ENCODE data around the gene HNRNPA3. TPM values are rescaled to one million over a fixed set of nuclear protein-coding genes. Genes with fewer than 3 reads are reported as not detected.

Gene HNRNPA3
- total and polyA plus RNA-seq, 2 of the 13 experiments (the other 11 are each of a cell fraction or from before 2014, with no cell fraction given), result 73.3 to 97.7 TPM

DNA sequence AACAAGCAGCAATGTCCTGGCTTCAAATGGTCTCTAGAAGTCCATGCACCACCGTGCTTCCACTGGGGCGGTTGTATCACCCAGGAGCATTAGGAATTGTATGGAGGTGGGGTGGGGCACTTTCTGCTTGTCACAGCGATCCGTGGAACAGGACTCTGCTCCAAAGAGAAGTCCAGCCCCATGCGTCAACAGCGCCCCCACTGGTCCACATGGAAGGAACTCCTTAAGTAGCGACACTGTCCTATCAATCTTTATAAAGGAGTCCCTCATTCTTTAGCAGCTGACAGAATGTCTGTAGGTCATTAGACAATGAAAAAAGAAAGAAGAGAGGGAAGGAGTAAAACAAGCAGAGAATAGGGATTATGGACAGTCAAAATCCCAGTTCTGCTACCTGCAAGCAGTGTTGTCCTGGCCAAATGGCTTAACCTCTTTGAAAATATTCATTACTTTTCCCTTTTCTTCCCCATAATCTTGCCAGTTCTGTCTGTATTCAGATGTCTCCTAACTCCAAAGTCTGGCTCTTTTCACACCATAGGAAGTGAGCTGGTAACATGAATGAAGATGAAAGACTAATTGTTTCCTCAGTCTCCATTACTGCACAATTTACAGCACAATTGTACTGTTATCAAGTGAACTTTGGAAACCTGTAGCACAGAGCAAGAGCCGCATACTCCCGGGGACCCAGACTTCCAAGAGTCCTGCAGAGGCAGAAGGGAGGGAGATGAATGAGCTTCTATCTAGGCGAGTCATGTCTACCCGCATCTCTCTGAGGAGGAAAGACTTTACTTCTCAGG is 42.0 kb downstream of the HNRNPA3 start (continued):
- TF ChIP-seq RFXAP (CRISPR knock-in tag; IDR thresholded peaks at IDR 0.05; ENCODE audit: borderline replicate concordance), result no peak
- TF ChIP-seq ZSCAN20 (CRISPR knock-in tag; IDR thresholded peaks at IDR 0.05; ENCODE audit: borderline replicate concordance), result no peak
- TF ChIP-seq SOX13 (IDR thresholded peaks at IDR 0.05), result no peak
- peak in 1 of 2 experiments; percentile 80; a peak in 2 of 4 replicates for TF ChIP-seq SOX13 (CRISPR knock-in tag; conservative IDR thresholded peaks at IDR 0.05 in 1 of 2, IDR thresholded peaks at IDR 0.05 in 1 of 2)
- TF ChIP-seq NR2F6 (IDR thresholded peaks at IDR 0.05), result 0 out of 2 replicates have a peak, but pooled peaks have one; percentile 13
- no peak for TF ChIP-seq NR2F6 (CRISPR knock-in tag; IDR thresholded peaks at IDR 0.05)
- 0 out of 2 replicates have a peak, but pooled peaks have one; percentile 32 for TF ChIP-seq NR2C2 (CRISPR knock-in tag; IDR thresholded peaks at IDR 0.05; ENCODE audit: borderline replicate concordance)
- TF ChIP-seq, protein P1, sequence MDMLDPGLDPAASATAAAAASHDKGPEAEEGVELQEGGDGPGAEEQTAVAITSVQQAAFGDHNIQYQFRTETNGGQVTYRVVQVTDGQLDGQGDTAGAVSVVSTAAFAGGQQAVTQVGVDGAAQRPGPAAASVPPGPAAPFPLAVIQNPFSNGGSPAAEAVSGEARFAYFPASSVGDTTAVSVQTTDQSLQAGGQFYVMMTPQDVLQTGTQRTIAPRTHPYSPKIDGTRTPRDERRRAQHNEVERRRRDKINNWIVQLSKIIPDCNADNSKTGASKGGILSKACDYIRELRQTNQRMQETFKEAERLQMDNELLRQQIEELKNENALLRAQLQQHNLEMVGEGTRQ (IDR thresholded peaks at IDR 0.05; ENCODE audit: low read depth, low read length), result no peak
- TF ChIP-seq, protein P1 (CRISPR knock-in tag; IDR thresholded peaks at IDR 0.05; ENCODE audit: borderline replicate concordance), result no peak
- peak; percentile 52 for TF ChIP-seq STAG1 (CRISPR knock-in tag; IDR thresholded peaks at IDR 0.05)
- no peak for TF ChIP-seq GMEB1 (CRISPR knock-in tag; IDR thresholded peaks at IDR 0.05; ENCODE audit: borderline replicate concordance)
- TF ChIP-seq GLMP (CRISPR knock-in tag; IDR thresholded peaks at IDR 0.05; ENCODE audit: borderline replicate concordance), result no peak
- TF ChIP-seq AGO1 (IDR thresholded peaks at IDR 0.05; ENCODE audit: low read depth, low read length, poor library complexity, severe bottlenecking), result no peak
- no peak for TF ChIP-seq WIZ (CRISPR knock-in tag; IDR thresholded peaks at IDR 0.05)
- TF ChIP-seq, protein P2, sequence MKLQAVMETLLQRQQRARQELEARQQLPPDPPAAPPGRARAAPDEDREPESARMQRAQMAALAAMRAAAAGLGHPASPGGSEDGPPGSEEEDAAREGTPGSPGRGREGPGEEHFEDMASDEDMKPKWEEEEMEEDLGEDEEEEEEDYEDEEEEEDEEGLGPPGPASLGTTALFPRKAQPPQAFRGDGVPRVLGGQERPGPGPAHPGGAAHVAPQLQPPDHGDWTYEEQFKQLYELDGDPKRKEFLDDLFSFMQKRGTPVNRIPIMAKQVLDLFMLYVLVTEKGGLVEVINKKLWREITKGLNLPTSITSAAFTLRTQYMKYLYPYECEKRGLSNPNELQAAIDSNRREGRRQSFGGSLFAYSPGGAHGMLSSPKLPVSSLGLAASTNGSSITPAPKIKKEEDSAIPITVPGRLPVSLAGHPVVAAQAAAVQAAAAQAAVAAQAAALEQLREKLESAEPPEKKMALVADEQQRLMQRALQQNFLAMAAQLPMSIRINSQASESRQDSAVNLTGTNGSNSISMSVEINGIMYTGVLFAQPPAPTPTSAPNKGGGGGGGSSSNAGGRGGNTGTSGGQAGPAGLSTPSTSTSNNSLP (IDR thresholded peaks at IDR 0.05; ENCODE audit: low read depth, low read length), result no peak
- TF ChIP-seq ZNF143 (CRISPR knock-in tag; IDR thresholded peaks at IDR 0.05), result no peak
- TF ChIP-seq NFIC (IDR thresholded peaks at IDR 0.05; ENCODE audit: low read length), result no peak
- TF ChIP-seq MXD4 (CRISPR knock-in tag; IDR thresholded peaks at IDR 0.05), result 0 out of 2 replicates have a peak, but pooled peaks have one; percentile 36
- 0 out of 2 replicates have a peak, but pooled peaks have one; percentile 44 for TF ChIP-seq MTERF4 (CRISPR knock-in tag; IDR thresholded peaks at IDR 0.05)
- TF ChIP-seq TEAD3 (CRISPR knock-in tag; optimal IDR thresholded peaks at IDR 0.05; ENCODE audit: borderline replicate concordance), result peak; percentile 39
- TF ChIP-seq GATAD2A (CRISPR knock-in tag; IDR thresholded peaks at IDR 0.05), result peak; percentile 53

All from HepG2 (cell line).